Fibroblast of peridontal ligament (primary cell): Measurements from ENCODE around the gene YTHDC2.
"Not testable (repeated sequence)": the region's sequence is repeated elsewhere in the genome, so short reads cannot be mapped to it uniquely, and the experiment has no call there.

Experiments used
- DNase-seq: peaks from one replicate; pipeline ENCODE4 v3.0.0-alpha.2; 2010; ENCODE audit errors: extremely low read depth

YTHDC2 gene

DNA sequence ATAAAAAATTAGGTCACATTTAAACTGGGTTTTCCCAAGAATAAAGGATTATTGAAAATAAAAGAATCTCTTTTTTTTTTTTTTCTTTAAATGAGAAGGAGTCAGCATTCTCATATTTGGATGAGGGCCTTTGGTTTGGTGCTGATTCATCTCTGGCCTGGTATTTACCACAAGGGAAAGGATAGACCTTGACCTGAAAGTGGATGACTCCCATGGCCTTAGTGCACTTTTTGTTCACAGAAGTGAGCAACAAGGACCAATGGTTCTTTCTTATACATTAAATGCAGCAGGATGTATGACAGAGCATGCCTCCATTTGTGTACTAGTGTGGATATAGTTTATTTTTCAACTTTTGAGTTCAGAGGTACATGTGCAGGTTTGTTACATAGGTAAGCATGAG lies 6.9 kb downstream of the YTHDC2 start:
- DNase-seq, result peak; percentile 41

DNA sequence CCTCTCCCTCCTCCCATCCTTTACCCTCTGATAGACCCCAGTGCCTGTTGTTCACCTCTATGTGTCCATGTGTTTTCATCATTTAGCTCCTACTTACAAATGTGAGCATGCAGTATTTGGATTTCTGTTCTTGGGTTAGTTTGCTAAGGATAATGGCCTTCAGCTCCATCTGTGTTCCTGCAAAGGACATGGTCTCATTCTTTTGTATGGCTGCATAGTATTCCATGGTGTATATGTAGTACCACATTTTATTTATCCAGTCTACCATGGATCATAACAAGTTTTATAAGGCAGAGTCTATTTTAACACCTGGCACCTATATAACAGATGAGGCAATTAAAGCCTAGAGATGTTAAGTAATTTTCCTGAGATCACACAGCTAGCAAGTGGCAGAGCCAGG lies 7.4 kb downstream of the YTHDC2 start:
- no peak for DNase-seq

DNA sequence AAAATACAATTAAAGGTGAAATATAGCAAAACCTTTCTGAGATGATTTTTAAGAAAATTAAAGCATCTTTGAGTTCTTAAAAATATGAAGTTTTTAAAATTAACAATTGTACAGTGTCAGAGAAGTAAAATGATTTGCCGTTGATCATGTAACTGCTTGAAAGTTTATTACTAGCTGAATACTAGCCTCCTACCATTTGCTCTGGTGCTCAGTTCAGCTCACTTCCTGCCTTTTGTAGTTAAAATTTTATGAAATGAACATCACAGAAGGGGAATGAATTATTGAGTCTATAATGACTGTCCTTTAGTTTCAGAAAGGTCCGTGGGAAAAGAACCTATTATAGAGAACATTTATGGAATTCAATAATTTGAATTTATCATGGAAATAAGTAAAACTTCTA lies 9.7 kb downstream of the YTHDC2 start:
- no peak for DNase-seq

DNA sequence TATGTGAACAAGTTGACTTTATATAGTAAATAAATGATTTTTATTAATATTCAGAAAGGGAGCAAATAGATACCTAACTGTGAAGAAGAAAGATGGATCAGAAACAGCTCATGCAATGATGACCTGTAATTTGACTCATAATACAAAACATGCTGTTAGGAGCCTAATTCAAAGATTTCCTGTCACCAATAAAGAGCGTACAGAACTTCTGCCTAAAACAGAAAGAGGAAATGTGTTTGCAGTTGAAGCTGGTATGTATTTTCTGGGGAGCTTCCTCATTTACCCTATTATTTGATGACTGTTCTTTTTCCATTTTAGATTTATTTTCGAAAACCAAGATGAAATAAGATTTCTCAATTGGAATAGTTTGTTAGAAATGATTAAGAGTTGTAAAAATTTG lies 11.4 kb downstream of the YTHDC2 start:
- DNase-seq, result no peak

DNA sequence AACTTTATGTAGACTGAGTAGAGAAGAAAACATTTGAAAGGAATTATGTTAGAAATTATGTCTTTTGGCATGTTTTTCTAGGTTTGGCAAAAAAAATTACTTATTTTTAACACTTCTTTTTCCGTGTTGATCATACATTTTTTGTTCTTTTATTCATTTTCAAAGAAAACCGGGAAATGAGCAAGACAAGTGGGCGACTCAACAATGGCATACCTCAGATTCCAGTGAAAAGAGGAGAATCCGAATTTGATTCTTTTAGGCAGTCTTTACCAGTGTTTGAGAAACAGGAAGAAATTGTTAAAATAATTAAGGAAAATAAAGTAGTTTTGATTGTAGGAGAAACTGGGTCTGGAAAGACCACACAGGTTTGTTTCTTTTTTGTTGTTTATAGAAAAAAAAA lies 12.9 kb downstream of the YTHDC2 start:
- no peak for DNase-seq

DNA sequence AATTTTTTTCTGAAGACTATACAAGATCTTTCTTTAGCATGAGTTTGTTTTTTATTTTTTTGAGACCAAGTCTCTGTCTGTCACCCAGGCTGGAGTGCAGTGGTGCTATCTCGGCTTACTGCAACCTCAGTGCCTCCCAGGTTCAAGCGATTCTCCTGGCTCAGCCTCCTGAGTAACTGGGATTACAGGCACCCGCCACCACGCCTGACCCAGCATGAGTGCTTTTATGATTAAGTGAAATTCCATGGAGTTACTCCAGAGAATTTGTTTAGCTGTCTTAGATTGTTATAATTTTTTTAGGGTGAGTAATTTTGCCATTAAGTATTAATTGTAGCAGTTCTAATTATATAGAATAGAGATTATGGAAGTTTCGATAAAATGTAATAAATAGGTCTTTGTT lies 14.3 kb downstream of the YTHDC2 start:
- DNase-seq, result no peak

DNA sequence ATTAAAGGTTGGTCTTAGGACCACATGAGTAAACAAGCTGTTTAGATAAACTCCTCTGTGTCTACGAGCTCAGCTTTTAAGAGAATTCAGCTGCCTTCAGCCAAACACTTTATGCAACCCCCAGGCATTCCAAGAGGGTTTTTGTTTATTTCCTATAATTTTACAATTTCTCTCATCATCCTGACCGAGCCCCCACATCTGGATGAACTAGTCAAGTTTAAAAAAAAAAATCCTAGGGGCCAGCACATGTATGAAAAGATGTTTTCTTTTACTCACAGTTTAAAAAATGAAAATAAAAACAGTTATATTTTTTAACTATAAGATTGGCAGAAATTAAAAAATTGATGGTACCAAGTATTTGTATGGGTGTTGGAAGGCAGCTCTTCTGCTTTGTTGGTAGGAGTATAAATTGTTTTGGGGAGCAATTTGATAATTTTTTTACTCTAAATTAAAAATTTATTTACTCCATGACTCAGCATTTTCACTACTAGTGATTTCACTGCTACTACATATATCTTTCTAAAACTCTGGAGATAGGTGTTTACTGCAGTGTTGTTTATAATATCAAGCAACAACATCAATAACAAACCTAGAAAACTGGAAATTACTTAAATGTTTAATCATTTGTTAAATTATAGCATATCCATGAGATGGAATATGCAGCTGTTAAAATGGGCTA lies 18.1 kb downstream of the YTHDC2 start:
- DNase-seq, result no peak

DNA sequence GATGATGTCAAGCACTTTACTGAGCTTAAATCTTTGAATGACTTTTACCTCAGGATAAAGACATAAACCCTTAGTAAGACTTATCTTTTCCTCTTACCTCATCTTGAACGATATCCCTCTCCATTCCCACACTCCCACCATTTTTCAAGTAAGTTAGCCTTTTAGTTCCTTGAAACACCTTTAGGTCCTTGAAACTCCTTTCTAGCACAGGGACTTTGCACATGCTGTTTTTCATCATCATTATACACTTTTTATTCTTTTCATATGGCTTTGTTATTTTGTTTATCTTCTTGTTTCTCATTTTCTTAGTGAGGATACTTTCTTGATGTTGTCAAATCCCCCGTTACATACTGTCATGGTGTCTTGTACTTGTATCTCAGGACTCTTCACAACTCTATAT lies 24.8 kb downstream of the YTHDC2 start:
- DNase-seq, result no peak

DNA sequence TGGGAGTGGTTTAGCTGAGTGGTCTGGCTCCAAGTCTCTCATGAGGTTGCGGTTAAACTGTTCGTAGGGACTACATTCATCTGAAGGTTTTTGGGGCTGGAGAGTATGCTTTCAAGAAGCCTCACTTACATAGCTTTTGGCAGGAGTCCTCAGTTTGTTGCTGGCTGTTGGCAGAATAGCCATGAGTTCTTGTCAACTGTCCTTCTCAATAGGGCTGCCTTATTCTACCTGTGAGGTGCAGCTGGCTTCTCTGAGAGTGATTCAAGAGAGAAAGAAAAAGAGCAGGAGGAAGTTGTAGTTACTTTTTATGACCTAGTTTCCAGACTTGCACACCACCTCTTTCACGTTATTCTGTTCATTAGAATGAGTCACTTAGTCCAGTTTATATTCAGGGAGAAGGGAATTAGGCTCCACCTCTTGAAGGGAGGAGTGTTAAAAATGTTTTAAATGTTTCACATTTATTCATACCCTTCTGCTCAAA lies 33.2 kb downstream of the YTHDC2 start:
- peak; percentile 57 for DNase-seq

DNA sequence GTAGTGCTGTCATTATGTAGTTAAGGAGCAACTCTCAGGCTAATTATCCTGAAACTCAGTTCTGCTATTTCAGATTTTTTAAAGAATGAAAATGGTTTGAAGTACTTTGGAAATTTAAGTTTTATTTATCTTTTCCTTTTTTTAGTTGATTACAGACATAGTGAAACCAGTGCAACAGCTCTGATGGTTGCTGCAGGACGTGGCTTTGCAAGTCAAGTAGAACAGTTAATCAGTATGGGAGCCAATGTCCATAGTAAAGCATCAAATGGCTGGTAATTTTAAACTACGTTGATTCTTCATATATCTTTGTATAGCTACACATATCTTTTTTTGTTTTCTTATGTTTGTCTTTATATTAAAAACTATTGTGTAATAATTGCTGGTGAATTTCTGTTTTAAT lies 34.9 kb downstream of the YTHDC2 start:
- DNase-seq, result no peak

DNA sequence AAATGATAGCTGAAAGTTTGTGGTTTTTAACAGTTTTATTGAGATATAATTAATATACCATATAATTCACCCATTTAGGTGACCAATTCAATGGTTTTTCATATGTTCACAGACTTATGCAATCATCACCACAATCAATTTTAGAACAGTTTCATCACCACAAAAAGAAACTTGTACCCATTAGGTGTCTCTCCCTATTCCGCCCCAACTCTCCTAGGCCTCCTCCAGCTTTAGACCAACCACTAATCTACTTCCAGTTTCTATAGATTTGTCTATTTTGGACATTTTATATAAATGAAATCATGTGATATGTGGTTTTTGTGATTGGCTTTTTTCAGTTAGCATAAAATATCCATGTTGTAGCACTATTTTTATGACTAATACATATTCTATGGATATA lies 38.6 kb downstream of the YTHDC2 start:
- DNase-seq, result no peak

DNA sequence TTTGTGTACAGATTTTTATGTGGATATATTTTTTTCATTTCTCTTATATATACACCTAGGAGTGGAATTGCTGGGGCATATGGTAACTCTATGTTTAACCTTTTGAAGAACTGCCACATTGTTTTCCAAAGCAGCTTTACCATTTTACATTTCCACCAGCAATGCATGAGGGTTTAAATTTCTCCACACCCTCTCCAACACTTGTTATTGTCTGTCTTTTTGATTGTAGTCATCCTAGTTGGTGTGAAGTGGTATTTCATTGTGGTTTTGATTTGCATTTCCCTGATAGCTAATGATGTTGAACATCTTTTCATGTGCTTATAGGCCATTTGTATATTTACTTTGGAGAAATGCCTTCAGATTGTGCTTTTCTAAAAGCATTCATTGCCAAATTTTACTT lies 39.1 kb downstream of the YTHDC2 start:
- DNase-seq, result no peak

DNA sequence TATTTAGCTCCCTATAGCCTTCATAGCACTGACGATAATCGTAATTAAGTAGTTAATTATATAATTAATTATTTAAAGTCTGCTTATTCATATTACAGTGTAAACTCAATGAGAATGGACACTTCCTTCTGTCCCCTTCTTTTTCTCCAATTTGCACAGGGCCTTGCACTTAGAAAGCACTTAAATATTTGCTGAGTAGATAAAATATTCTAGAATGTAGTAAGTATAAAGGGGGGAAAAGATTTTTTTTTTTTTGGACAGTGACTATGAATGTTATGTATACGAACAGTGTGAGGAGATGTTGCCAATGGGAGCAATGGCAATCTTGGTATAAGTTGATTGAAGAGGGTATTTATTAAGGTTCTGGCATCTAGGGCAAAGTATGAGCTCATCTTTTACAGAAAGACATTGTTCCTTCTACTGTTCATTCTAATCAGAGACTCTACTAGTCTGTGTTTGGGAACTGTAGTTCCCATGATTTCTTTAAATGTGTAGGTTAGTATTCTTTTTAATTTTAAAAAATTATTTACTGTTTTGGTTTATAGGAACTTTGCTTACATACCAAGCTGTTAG lies 49.4 kb downstream of the YTHDC2 start:
- DNase-seq, result no peak

DNA sequence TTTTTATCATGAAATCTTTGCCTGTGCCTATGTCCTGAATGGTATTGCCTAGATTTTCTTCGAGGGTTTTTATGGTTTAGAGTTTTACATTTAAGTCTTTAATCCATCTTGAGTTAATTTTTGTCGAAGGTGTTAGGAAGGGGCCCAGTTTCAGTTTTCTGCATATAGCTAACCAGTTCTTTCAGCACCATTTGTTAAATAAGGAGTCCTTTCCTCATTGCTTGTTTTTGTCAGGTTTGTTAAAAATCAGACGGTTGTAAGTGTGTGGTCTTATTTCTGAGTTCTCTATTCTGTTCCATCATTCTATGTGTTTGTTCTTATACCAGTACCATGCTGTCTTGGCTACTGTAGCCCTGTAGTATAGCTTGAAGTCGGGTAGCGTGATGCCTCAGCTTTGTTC lies 55.9 kb downstream of the YTHDC2 start:
- DNase-seq, result no peak

DNA sequence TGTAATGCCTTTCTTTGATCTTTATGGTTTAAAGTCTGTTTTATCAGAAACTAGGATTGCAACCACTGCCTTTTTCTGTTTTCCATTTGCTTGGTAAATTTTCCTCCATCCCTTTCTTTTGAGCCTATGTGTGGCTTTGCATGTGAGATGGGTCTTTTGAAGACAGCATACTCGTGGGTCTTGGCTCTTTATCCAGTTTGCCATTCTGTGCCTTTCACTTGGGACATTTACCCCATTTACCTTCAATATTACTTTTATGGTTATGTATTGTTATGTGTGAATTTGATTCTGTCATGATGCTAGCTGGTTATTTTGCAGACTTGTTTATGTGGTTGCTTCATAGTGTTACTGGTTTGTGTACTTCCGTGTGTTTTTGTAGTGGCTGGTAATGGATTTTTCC lies 59.2 kb downstream of the YTHDC2 start:
- DNase-seq, result no peak

DNA sequence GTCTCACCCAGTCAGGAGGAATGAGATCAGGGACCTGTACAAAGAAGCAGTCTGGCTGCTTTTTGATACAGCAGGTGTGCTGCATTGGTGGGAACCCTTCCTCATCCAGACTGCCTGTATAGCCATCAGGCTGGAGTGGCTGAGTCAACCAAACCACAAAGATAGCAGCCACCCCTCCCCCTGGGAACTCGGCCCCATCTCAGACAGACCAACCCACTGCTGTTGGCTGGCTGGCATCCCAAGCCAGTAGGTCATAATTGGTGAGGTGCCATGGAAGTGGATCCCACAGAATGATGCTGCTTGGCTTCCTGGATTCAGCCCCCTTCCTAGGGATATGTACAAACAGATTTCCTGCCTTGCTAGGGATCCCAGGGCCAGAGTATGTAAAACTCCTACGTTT lies 60.9 kb downstream of the YTHDC2 start:
- DNase-seq, result peak; percentile 74

DNA sequence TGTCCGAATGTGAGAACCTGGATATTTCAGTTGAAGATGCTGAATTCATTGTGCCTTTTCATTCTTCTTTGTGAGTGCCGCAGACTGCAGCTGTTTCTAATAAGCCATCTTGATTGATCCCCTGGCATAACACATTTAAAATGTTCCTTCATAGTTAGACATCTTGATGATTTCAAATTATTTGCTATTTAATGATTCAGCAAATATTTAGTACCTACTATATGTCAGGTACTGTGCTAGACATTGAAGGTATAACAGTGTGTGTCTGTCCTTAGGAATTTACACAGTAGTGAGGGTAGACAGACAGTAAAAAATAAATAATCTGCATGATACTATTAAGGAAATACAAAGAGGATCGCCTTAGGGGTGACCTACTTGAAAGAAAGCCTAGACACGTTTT lies 61.6 kb downstream of the YTHDC2 start:
- DNase-seq, result no peak

DNA sequence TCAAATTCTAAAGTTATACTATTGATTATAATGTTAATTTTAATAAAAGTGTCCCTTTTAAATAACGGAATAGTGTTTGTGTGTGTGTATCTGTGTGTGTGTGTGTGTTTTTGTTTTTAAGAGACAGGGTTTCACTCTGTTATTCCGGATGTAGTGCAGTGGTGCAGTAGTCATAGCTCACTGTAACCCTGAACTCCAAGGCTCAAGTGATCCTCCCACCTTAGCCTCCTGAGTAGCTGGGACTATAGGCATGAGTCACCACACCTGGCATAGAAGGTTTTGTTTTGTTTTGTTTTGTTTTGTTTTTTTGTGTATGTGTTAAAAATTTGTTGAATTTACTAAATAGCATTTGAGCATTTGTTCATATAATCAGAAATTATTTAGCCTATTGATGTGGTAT lies 64.6 kb downstream of the YTHDC2 start:
- no peak for DNase-seq

DNA sequence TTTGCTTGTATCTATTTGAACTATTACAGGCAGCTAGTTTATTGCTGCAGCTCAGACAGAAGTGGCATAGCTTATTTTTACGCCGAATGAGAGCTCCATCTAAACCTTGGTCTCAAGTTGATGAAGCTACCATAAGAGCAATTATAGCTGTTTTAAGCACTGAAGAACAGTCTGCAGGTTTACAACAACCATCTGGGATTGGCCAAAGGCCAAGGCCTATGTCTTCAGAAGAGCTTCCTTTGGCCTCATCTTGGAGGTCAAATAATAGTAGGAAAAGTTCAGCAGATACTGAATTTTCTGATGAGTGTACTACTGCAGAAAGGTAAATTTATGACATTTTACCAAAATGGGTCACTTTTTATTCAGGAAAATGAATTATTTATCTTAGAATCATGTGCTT lies 67.9 kb downstream of the YTHDC2 start:
- DNase-seq, result no peak

DNA sequence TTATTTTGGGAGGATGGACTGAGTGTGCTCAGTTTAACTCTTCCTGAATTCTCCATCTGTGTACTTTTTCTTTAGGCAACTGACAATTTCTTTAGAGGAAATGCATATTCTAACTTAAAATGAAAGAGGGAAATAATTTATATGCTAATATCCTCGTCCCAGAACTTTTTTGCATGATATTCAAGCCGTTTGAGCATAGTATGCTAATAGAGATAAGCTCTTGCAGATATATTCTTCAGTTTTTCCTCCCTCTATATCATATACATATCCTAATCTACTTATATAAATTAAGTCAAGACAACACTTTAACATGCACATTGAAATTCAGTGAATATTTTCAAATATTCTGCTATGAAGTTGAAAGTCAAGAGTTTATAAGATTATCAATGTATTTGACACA lies 84.7 kb downstream of the YTHDC2 start:
- DNase-seq, result no peak

DNA sequence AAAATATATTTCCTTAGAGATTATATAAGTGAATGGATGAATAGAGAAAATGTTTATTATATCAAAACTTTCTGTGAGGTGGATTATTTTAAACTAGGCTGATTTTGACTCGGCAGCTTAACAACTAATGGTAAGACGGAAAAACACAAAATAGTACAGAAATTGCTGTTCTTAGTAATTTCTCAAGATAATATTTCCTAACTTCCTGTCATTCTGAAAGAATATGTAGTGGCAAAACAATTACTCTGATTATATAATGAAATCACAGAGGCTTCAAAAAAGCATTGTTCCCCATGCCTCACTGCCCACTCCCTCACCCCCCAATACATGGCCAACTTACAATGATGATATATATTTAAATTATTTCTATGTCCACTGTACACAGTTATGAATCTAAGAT lies 85.4 kb downstream of the YTHDC2 start:
- DNase-seq, result no peak

DNA sequence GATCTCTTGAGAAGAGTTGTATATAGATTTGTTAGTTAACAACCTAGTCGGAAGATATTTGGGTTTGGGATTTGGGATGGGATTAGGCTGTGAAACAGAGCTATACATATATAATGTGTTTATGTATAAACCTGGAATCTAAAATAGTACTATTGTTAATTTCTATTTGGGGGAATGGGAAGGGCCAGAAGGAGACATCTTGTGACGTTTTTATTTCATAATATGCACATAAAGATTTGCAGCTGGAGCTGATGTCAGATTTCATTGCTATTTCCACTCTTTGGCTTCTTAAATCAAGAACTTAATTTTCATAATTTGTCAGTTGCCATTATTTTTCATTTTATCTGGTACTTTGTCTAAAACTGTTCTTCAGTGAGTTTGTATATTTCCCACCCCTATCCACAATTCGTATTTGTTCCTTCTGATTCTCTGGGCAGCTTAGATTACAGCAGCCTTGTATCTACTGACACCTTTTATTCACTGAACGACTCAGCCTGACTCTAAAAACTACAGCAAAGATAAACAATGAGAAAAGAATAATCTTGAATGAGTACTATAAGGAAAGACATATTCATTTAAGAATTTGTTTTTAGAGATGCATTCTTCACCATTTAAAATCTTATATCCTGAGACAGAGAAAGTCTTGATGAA lies 86.9 kb downstream of the YTHDC2 start:
- DNase-seq, result no peak

DNA sequence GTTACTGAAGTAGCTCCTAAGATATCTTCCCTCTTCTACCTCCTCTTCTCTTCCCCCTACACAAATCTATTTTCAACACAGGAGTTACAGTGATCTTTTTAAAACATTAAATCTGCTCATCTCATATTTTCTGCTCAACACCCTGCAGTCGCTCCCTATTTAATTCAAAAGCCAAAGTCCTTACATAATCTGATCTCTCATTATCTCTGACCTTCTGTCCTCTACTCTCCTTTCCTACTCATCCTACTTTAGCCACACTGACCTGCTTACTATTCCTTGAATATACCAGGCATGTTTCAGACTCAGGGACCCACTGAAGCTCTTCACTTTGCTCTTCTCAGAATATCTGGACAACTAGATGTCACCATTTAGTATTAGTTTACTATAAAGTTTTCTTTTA lies 87.9 kb downstream of the YTHDC2 start:
- DNase-seq, result no peak

DNA sequence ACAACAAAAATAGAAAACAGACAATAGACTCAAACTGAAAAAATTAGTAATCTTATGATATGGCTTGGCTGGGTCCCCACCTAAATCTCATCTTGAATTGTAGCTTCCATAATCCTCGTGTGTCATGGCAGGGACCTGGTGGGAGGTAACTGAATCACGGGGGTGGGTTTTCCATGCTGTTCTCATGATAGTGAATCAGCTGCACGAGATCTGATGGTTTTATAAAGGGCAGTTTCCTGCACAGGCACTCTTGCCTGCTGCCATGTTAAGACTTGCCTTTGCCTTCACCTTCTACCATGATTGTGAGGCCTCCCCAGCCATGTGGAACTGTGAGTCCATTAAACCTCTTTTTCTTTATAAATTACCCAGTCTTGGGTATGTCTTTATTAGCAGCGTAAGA lies 89.8 kb downstream of the YTHDC2 start:
- not testable (repeated sequence) for DNase-seq
